ENCODE results near the gene TP53BP1.

- TF ChIP-seq POLR2A (IDR thresholded peaks at IDR 0.05): no peak
- TF ChIP-seq, protein P1, sequence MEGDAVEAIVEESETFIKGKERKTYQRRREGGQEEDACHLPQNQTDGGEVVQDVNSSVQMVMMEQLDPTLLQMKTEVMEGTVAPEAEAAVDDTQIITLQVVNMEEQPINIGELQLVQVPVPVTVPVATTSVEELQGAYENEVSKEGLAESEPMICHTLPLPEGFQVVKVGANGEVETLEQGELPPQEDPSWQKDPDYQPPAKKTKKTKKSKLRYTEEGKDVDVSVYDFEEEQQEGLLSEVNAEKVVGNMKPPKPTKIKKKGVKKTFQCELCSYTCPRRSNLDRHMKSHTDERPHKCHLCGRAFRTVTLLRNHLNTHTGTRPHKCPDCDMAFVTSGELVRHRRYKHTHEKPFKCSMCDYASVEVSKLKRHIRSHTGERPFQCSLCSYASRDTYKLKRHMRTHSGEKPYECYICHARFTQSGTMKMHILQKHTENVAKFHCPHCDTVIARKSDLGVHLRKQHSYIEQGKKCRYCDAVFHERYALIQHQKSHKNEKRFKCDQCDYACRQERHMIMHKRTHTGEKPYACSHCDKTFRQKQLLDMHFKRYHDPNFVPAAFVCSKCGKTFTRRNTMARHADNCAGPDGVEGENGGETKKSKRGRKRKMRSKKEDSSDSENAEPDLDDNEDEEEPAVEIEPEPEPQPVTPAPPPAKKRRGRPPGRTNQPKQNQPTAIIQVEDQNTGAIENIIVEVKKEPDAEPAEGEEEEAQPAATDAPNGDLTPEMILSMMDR (IDR thresholded peaks at IDR 0.05): no peak
Observed at GRCh38 chr15:43420876-43421275, 72.1 kb downstream of the TP53BP1 start.
